ENCODE results near the gene PTPRN. TPM values are rescaled to one million over a fixed set of nuclear protein-coding genes. Genes with fewer than 3 reads are reported as not detected.

PTPRN gene
- total and polyA plus RNA-seq, 2 experiments from 2014 or later = 5.1 to 22.1 TPM

DNA sequence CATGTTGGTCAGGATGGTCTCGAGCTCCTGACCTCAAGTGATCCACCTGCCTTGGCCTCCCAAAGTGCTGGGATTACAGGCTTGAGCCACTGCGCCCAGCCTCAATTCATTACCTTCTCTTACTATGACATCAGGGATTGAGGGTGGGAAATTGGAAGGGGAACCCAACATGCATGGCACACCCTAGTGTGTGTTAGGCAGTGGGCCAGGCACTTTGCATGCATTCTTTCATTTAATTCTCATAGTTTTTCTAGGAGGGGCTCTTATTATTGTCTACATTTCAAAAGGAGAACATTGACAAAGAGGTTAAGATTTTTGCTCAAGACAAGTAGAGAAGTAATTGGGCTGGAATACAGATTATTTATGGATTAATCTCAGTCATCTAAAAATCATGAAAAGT is 40.9 kb downstream of the PTPRN start:
- no peak overlapping the region for H3K27ac Mint-ChIP-seq
- Histone ChIP-seq H4K20me1 (replicated peaks; ENCODE audit: insufficient read depth) (no peaks in the 10 kb centered on the region), H3K36me3 (ENCODE audit: insufficient read depth) (no peaks in the 10 kb centered on the region), H3K4me3 (no peak overlapping the region), H3F3A (replicated peaks; ENCODE audit: low read depth) (no peaks in the 10 kb centered on the region), H3K27me3 (ENCODE audit: insufficient read depth) (no peaks in the 10 kb centered on the region), H3K27ac (ENCODE audit: low read depth) (no peak overlapping the region), H2AFZ (no peak overlapping the region), H3K79me2 (replicated peaks; ENCODE audit: insufficient read depth) (no peaks in the 10 kb centered on the region), H3K4me2 (no peak overlapping the region), H3K4me1 (ENCODE audit: insufficient read depth) (no peaks in the 10 kb centered on the region), H3K9me2 (ENCODE audit: insufficient read depth) (no peaks in the 10 kb centered on the region)
- TF ChIP-seq, protein P1, sequence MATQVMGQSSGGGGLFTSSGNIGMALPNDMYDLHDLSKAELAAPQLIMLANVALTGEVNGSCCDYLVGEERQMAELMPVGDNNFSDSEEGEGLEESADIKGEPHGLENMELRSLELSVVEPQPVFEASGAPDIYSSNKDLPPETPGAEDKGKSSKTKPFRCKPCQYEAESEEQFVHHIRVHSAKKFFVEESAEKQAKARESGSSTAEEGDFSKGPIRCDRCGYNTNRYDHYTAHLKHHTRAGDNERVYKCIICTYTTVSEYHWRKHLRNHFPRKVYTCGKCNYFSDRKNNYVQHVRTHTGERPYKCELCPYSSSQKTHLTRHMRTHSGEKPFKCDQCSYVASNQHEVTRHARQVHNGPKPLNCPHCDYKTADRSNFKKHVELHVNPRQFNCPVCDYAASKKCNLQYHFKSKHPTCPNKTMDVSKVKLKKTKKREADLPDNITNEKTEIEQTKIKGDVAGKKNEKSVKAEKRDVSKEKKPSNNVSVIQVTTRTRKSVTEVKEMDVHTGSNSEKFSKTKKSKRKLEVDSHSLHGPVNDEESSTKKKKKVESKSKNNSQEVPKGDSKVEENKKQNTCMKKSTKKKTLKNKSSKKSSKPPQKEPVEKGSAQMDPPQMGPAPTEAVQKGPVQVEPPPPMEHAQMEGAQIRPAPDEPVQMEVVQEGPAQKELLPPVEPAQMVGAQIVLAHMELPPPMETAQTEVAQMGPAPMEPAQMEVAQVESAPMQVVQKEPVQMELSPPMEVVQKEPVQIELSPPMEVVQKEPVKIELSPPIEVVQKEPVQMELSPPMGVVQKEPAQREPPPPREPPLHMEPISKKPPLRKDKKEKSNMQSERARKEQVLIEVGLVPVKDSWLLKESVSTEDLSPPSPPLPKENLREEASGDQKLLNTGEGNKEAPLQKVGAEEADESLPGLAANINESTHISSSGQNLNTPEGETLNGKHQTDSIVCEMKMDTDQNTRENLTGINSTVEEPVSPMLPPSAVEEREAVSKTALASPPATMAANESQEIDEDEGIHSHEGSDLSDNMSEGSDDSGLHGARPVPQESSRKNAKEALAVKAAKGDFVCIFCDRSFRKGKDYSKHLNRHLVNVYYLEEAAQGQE (IDR thresholded peaks at IDR 0.05; ENCODE audit: unreplicated experiment) = no peak
- TF ChIP-seq, protein P2, sequence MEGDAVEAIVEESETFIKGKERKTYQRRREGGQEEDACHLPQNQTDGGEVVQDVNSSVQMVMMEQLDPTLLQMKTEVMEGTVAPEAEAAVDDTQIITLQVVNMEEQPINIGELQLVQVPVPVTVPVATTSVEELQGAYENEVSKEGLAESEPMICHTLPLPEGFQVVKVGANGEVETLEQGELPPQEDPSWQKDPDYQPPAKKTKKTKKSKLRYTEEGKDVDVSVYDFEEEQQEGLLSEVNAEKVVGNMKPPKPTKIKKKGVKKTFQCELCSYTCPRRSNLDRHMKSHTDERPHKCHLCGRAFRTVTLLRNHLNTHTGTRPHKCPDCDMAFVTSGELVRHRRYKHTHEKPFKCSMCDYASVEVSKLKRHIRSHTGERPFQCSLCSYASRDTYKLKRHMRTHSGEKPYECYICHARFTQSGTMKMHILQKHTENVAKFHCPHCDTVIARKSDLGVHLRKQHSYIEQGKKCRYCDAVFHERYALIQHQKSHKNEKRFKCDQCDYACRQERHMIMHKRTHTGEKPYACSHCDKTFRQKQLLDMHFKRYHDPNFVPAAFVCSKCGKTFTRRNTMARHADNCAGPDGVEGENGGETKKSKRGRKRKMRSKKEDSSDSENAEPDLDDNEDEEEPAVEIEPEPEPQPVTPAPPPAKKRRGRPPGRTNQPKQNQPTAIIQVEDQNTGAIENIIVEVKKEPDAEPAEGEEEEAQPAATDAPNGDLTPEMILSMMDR (conservative IDR thresholded peaks at IDR 0.05; ENCODE audit: low read depth in 2 of 2) = no peak
- TF ChIP-seq ZNF331 (CRISPR knock-in tag; IDR thresholded peaks at IDR 0.05; ENCODE audit: low read depth) (no peak), ZNF114 (CRISPR knock-in tag; IDR thresholded peaks at IDR 0.05) (no peak), JUNB (IDR thresholded peaks at IDR 0.05; ENCODE audit: unreplicated experiment) (no peak), CREB1 (CRISPR knock-in tag; IDR thresholded peaks at IDR 0.05; ENCODE audit: low read depth) (no peak), STAT1 (IDR thresholded peaks at IDR 0.05; ENCODE audit: unreplicated experiment) (no peak), POLR2AphosphoS5 (IDR thresholded peaks at IDR 0.05; ENCODE audit: low read depth) (no peak), NANOG (IDR thresholded peaks at IDR 0.05; ENCODE audit: borderline replicate concordance) (no peak), EZH2phosphoT487 (IDR thresholded peaks at IDR 0.05; ENCODE audit: unreplicated experiment) (no peak), EZH2 (IDR thresholded peaks at IDR 0.05; ENCODE audit: low read depth, unreplicated experiment) (no peak)
- TF ChIP-seq, protein P3, sequence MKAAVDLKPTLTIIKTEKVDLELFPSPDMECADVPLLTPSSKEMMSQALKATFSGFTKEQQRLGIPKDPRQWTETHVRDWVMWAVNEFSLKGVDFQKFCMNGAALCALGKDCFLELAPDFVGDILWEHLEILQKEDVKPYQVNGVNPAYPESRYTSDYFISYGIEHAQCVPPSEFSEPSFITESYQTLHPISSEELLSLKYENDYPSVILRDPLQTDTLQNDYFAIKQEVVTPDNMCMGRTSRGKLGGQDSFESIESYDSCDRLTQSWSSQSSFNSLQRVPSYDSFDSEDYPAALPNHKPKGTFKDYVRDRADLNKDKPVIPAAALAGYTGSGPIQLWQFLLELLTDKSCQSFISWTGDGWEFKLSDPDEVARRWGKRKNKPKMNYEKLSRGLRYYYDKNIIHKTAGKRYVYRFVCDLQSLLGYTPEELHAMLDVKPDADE (IDR thresholded peaks at IDR 0.05) = no peak
- TF ChIP-seq, protein P4, sequence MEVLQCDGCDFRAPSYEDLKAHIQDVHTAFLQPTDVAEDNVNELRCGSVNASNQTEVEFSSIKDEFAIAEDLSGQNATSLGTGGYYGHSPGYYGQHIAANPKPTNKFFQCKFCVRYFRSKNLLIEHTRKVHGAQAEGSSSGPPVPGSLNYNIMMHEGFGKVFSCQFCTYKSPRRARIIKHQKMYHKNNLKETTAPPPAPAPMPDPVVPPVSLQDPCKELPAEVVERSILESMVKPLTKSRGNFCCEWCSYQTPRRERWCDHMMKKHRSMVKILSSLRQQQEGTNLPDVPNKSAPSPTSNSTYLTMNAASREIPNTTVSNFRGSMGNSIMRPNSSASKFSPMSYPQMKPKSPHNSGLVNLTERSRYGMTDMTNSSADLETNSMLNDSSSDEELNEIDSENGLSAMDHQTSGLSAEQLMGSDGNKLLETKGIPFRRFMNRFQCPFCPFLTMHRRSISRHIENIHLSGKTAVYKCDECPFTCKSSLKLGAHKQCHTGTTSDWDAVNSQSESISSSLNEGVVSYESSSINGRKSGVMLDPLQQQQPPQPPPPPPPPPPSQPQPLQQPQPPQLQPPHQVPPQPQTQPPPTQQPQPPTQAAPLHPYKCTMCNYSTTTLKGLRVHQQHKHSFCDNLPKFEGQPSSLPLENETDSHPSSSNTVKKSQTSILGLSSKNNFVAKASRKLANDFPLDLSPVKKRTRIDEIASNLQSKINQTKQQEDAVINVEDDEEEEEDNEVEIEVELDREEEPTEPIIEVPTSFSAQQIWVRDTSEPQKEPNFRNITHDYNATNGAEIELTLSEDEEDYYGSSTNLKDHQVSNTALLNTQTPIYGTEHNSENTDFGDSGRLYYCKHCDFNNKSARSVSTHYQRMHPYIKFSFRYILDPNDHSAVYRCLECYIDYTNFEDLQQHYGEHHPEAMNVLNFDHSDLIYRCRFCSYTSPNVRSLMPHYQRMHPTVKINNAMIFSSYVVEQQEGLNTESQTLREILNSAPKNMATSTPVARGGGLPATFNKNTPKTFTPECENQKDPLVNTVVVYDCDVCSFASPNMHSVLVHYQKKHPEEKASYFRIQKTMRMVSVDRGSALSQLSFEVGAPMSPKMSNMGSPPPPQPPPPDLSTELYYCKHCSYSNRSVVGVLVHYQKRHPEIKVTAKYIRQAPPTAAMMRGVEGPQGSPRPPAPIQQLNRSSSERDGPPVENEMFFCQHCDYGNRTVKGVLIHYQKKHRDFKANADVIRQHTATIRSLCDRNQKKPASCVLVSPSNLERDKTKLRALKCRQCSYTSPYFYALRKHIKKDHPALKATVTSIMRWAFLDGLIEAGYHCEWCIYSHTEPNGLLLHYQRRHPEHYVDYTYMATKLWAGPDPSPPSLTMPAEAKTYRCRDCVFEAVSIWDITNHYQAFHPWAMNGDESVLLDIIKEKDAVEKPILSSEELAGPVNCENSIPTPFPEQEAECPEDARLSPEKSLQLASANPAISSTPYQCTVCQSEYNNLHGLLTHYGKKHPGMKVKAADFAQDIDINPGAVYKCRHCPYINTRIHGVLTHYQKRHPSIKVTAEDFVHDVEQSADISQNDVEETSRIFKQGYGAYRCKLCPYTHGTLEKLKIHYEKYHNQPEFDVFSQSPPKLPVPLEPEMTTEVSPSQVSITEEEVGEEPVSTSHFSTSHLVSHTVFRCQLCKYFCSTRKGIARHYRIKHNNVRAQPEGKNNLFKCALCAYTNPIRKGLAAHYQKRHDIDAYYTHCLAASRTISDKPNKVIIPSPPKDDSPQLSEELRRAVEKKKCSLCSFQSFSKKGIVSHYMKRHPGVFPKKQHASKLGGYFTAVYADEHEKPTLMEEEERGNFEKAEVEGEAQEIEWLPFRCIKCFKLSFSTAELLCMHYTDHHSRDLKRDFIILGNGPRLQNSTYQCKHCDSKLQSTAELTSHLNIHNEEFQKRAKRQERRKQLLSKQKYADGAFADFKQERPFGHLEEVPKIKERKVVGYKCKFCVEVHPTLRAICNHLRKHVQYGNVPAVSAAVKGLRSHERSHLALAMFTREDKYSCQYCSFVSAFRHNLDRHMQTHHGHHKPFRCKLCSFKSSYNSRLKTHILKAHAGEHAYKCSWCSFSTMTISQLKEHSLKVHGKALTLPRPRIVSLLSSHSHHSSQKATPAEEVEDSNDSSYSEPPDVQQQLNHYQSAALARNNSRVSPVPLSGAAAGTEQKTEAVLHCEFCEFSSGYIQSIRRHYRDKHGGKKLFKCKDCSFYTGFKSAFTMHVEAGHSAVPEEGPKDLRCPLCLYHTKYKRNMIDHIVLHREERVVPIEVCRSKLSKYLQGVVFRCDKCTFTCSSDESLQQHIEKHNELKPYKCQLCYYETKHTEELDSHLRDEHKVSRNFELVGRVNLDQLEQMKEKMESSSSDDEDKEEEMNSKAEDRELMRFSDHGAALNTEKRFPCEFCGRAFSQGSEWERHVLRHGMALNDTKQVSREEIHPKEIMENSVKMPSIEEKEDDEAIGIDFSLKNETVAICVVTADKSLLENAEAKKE (CRISPR knock-in tag; IDR thresholded peaks at IDR 0.05) = no peak
- no peaks in the 10 kb centered on the region for H3K36me3 Mint-ChIP-seq (ENCODE audit: low read depth)
- ATAC-seq = no peak
- peaks cover 17% of the 10 kb centered on the region for H3K27me3 Mint-ChIP-seq (ENCODE audit: insufficient read depth, low read depth, poor library complexity)
- no peak for DNase-seq (ENCODE audit: low spot score)
- H3K4me3 Mint-ChIP-seq = no peak overlapping the region
- no peaks in the 10 kb centered on the region for H3K4me1 Mint-ChIP-seq
- H3K9me3 Mint-ChIP-seq = no peaks in the 10 kb centered on the region

Measured in GM23338 (cell line).